Ecto neural progenitor cell (in vitro differentiated cells): ENCODE data around the gene RBM38.

ENCODE experiments used
- DNase-seq: peaks from one replicate; pipeline ENCODE4 v3.0.0-alpha.2; 2018; ENCODE audit warnings: low spot score

Gene RBM38

DNA sequence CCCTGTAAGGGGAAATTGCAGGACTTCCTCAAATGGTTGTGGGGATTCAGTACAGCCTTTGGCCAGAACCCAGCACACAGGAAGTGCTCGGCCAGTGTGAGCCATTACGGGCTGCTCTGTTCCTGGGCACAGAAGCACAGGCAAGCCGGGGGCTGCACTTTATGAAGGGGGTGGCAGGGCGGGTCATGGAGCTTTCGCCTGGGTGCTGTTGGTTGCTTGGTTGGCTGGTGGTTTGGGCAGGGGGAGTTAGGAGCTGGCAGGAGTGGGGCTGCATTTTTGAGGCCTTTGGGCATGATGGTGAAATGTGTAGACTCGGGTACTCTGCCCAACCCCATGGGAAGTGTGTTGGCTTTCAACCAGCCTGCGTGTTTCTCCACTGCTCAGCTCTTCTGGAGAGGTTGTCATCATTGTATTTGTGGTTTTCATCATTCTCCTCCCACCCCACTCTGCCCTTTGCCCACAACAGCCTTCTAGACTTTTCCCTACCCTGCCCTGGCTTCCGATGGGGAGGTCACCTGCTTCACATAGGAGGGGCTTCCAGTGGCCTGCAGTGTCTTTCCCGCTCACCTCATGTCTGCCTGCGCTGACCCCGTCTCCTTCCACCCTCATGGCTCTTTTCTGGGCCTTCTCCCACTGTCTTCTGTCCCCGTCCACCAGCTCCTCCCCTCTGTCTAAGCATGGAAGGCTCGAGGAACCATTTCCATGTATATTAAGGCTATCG is 16.1 kb upstream of the RBM38 start:
- DNase-seq, result no peak

DNA sequence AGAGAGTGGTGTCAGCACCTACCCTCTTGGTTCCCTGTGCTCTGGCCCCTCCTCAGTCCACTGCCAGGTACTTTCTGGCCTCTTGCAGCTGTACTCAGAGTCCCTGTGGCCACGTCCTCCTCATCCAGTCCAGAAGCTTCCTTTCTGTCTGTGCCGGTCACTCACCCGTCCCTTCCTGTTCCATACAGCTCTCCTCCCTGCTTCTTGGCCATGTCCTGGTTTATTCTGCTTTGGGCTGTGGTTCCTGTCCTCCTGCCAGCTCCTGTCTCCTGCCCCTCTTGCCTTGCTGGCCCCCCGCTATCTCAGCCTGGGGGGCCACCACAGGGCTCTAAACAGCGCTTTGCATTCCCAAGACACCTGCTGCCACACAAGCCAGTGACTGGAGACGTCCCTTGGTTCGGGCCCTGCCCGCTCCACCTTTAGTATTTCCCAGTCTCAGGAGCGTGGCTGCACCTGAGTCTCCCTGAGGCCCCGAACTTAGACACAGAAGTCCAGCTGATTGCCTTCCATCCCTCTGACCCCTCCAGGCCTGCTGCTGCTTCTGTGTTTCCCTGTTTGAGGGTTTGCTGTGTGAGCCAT is 15.5 kb upstream of the RBM38 start:
- no peak for DNase-seq

DNA sequence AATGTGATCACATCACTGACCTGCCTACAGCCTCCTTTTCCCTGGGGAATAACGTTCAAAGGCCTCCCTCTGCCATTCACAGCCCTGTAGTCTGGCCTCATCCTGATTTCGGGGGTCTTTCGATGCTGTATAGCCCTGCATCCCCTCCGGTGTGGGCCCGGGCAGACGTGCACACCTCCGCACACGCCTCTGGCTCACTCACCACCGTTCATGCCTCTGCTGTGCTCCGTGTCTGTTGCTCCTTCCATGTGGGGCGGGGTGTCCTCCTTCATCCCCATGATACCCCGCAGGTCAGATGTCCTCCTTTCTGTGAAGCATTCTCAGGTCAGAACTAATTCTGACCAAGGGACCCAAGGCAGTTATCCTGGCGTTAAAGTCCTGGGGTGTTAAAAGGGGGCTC is 13.8 kb upstream of the RBM38 start:
- DNase-seq, result no peak

GRCh38 chr20:57378107-57378506 is 13.1 kb upstream of the RBM38 start:
- DNase-seq, result no peak

- DNase-seq, result no peak
These were observed 12.4 kb upstream of the RBM38 start for GRCh38 chr20:57378646-57379262.

GRCh38 chr20:57379263-57379647 is 11.9 kb upstream of the RBM38 start:
- DNase-seq, result no peak

DNA sequence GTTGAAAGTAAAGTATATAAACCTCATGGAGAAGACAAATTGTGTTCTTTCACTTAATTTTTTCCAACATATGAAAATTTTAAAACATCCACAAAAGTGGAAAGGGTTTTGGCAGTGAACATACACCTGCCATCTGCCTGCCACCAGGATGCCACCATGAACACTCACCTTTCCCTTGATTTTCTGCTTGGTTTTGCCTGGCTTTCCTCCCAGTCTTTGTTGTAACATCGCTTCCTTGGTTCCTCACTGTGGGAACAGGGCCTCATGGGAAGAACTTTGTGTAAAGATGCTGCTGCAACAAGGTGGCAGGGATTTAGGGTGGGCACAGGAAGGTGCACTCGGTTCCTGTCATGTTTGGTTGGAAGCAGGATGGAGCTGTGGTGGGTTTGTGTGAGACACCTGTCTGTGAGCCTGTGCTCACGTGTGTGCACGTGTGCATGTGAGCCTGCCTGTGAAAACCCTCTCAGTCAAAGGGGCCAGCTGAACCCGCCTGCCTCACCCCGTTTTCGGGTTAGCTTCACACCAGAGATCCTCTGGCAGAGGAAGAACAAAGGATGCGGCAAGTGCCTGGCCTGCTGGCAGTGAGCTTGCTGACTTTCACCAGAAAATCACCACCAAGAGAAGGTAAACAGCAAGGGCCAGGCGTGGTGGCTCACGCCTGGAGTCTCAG is 11.0 kb upstream of the RBM38 start:
- DNase-seq, result no peak

GRCh38 chr20:57381596-57382503 is 9.3 kb upstream of the RBM38 start:
- DNase-seq, result peak; percentile 82

GRCh38 chr20:57382516-57382915 is 8.7 kb upstream of the RBM38 start:
- no peak for DNase-seq

GRCh38 chr20:57383447-57384347 is 7.5 kb upstream of the RBM38 start:
- DNase-seq, result no peak

DNA sequence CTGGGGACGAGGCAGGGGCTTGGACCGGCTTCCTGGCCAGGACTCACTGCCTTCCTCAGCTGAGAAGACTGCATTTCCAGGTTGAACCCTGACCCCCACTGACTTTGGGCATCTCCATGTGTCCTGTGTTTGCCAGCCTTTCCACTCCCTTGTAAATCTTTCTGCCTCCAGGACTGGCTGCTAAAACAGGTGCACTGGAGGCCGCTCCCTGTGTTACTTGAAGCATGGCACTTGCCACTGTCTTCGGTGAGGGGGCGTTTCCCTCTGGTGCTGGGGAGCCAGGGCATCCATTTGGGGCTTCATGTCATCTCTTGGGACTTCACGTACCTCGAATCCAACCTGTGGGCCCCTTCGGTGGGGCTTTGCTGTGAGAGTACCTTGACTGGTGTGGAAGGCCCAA is 6.7 kb upstream of the RBM38 start:
- no peak for DNase-seq

DNA sequence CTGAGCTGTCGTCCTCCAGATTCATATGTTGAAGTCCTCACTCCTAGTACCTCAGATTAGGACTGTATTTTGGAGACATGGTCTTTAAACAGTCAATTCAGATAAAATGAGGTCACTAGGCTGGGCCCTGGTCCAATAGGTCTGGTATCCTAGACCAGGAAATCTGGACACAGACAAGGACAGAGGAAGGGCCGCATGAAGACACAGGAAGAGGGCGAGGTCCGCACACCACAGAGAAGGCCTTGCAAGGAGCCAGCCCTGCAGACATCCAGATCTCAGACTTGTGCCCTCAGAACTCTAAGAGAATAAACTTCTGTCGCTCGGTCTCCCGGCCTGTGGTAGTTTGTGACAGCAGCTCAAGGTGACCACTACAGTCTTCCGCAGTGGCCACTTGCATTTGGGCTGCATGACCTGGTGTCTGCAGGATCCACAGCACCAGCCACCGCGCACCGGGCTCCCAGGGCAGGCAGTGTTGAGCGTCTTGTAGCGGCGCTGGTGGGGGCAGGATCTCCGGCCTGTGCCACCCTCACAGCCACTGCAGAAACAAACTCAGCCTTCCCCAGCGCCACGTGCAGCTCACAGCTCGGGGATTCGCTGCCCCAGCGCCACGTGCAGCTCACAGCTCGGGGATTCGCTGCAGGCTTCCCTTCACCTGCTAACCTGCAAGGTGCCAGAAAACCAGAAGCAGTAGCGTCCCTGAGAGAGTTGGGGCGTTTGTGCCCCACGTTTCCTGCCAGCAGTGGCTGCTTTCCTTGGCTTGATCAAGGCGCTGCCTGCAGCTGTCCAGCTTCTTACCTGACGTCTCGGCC is 6.0 kb upstream of the RBM38 start:
- no peak for DNase-seq

- no peak for DNase-seq
These were observed 5.3 kb upstream of the RBM38 start for GRCh38 chr20:57385940-57386339.

GRCh38 chr20:57386762-57387161 is 4.4 kb upstream of the RBM38 start:
- no peak for DNase-seq

- DNase-seq, result no peak
These were observed 3.7 kb upstream of the RBM38 start for GRCh38 chr20:57387463-57387862.

- DNase-seq, result no peak
These were observed 3.2 kb upstream of the RBM38 start for GRCh38 chr20:57387945-57388371.

- DNase-seq, result peak; percentile 79
These were observed 2.1 kb upstream of the RBM38 start for GRCh38 chr20:57388953-57389694.

DNA sequence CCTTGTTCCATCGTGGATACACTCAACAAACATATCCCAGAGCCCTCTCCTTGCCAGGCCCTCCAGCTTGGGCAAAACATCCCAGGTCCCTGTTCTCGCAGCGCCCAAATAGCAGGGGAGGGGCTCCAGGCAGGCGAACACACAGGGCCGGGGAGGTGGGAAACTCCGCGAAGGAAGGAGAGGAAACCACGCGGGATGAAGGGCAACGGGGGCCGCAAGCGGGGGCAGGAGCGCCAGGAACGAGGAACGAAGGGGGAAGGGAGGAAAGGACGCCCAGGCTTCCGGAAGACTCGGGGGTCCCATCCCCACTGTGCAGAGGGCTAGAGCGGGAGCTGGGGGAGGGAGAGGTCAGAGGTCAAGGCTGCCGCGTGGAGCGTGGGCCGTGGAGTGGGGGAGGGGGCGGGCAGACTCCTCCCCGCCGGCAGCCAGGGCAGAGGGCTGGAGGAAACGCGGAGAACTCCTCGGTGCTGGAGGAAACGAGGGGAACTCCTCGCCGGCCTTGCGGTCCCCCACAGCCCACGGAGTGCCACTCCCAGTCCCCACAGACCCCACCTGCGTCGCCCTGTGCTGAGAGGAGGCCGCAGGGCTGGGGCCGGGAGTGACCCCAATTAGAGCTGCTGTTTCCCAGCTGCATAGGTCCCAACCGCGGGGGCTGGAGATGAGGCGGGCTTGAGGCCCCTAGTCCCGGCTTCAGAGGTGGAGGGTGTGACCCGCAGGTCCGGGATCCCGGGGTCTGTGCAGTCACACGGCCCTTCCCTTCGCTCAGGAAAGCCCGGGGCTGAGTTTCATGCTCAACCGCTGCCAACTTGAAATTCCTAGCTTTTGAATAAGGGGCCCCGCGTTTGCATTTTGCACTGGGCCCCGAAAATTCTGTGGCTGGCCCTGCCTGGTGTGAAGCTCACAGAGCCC is 1.2 kb upstream of the RBM38 start:
- peak; percentile 62 for DNase-seq
